GM19397 (cell line): ENCODE results near the gene GDF3.
"Not testable (repeated sequence)": the region's sequence is repeated elsewhere in the genome, so short reads cannot be mapped to it uniquely, and the experiment has no call there.

ENCODE experiments used
- ATAC-seq: cut with Tn5 transposase; IDR thresholded peaks from one replicate; pipeline ENCODE4 v1.9.1; 2021; ENCODE audit warnings: mild to moderate bottlenecking, moderate library complexity; ENCODE audit not compliant: unreplicated experiment

Gene GDF3

GRCh38 chr12:7695566-7696197 is at the start of gene GDF3:
Gene GDF3, minus strand, starts transcription at chr12:7695775. Its CDS starts 47 bp downstream, at chr12:7695728.
- no peak for ATAC-seq

GRCh38 chr12:7732993-7733392 is 37.4 kb upstream of the GDF3 start:
- ATAC-seq, result no peak

- ATAC-seq, result no peak
Measured at GRCh38 chr12:7731486-7731885, 35.9 kb upstream of the GDF3 start.

GRCh38 chr12:7730984-7731383 is 35.4 kb upstream of the GDF3 start:
- not testable (repeated sequence) for ATAC-seq

- ATAC-seq, result no peak
Measured at GRCh38 chr12:7729746-7730145, 34.2 kb upstream of the GDF3 start.

GRCh38 chr12:7723926-7724325 is 28.4 kb upstream of the GDF3 start:
- ATAC-seq, result no peak

GRCh38 chr12:7719946-7720730 is 24.6 kb upstream of the GDF3 start:
- ATAC-seq, result no peak

GRCh38 chr12:7716381-7716780 is 20.8 kb upstream of the GDF3 start:
- ATAC-seq, result no peak

GRCh38 chr12:7712841-7713442 is 17.4 kb upstream of the GDF3 start:
- ATAC-seq, result no peak

- ATAC-seq, result no peak
Measured at GRCh38 chr12:7711133-7711532, 15.6 kb upstream of the GDF3 start, which contains the start of gene DPPA3. Gene DPPA3, plus strand, starts transcription at chr12:7711433. Its CDS starts 138 bp downstream, at chr12:7711571.

- ATAC-seq, result no peak
Measured at GRCh38 chr12:7709969-7710675, 14.5 kb upstream of the GDF3 start.

GRCh38 chr12:7705846-7706245 is 10.3 kb upstream of the GDF3 start:
- no peak for ATAC-seq

- no peak for ATAC-seq
Measured at GRCh38 chr12:7695237-7695560, 376 bp downstream of the GDF3 start.

- no peak for ATAC-seq
Measured at GRCh38 chr12:7694556-7695236, 879 bp downstream of the GDF3 start.

- no peak for ATAC-seq
Measured at GRCh38 chr12:7693793-7694192, 1.8 kb downstream of the GDF3 start.

GRCh38 chr12:7681535-7681934 is 14.0 kb downstream of the GDF3 start:
- no peak for ATAC-seq

- ATAC-seq, result no peak
Measured at GRCh38 chr12:7679251-7680045, 16.1 kb downstream of the GDF3 start.

- ATAC-seq, result no peak
Measured at GRCh38 chr12:7678744-7679143, 16.8 kb downstream of the GDF3 start.

GRCh38 chr12:7677432-7677888 is 18.1 kb downstream of the GDF3 start:
- not testable (repeated sequence) for ATAC-seq

- ATAC-seq, result not testable (repeated sequence)
Measured at GRCh38 chr12:7675455-7675854, 20.1 kb downstream of the GDF3 start.
